H9 (cell line): Measurements from ENCODE around the gene MTHFD2. TPM values are rescaled to one million over a fixed set of nuclear protein-coding genes. Genes with fewer than 3 reads are reported as not detected.
A peak's percentile ranks its signal among the peaks of the same experiment; 100 is the strongest.

ENCODE experiments used
- DNase-seq: peaks from one replicate; pipeline ENCODE4 v3.0.0-alpha.2; 2017
- H2AFZ ChIP-seq: one replicate; pipeline ENCODE4 v1.6.1; 2013; ENCODE audit warnings: mild to moderate bottlenecking, low read length, control low read depth, moderate library complexity
- H2AK5ac ChIP-seq: 2 replicates; pipeline ENCODE4 v1.6.1; 2013; ENCODE audit warnings: low read length, control low read depth, mixed read lengths; ENCODE audit not compliant: insufficient read length
- H2BK120ac ChIP-seq: one replicate; pipeline ENCODE4 v1.6.1; 2013; ENCODE audit warnings: low read depth, mild to moderate bottlenecking, low read length, control low read depth, inconsistent platforms; ENCODE audit not compliant: poor library complexity, severe bottlenecking
- H2BK12ac ChIP-seq: 2 replicates; pipeline ENCODE4 v1.6.1; 2013; ENCODE audit warnings: low read length, control low read depth, mixed read lengths, low read depth; ENCODE audit not compliant: insufficient read length
- H2BK15ac ChIP-seq: 2 replicates; pipeline ENCODE4 v1.6.1; 2013; ENCODE audit warnings: low read depth, low read length, control low read depth
- H2BK20ac ChIP-seq: one replicate; pipeline ENCODE4 v1.6.1; 2013; ENCODE audit warnings: low read depth, mild to moderate bottlenecking, low read length, control low read depth, inconsistent platforms; ENCODE audit not compliant: poor library complexity, severe bottlenecking
- H2BK5ac ChIP-seq: 2 replicates; pipeline ENCODE4 v1.6.1; 2013; ENCODE audit warnings: low read length, control low read depth, mixed read lengths; ENCODE audit not compliant: insufficient read length
- H3K14ac ChIP-seq: 2 replicates; pipeline ENCODE4 v1.6.1; 2013; ENCODE audit warnings: low read length, control low read depth; ENCODE audit not compliant: insufficient read depth
- H3K18ac ChIP-seq: 2 replicates; pipeline ENCODE4 v1.6.1; 2013; ENCODE audit warnings: low read depth, mild to moderate bottlenecking, mixed read lengths, low read length, control low read depth; ENCODE audit not compliant: insufficient read length
- H3K23ac ChIP-seq: 2 replicates; pipeline ENCODE4 v1.6.1; 2013; ENCODE audit warnings: low read length, control low read depth, mixed read lengths, low read depth; ENCODE audit not compliant: insufficient read length
- H3K23me2 ChIP-seq: 2 replicates; pipeline ENCODE4 v1.6.1; 2013; ENCODE audit warnings: low read depth, mild to moderate bottlenecking, mixed read lengths, low read length, control low read depth; ENCODE audit not compliant: insufficient read length, poor library complexity, severe bottlenecking
- H3K27ac ChIP-seq: 2 replicates; pipeline ENCODE4 v1.5.1; 2013; ENCODE audit warnings: low read length, control low read depth, mixed read lengths, low read depth; ENCODE audit not compliant: insufficient read length
- H3K27me3 ChIP-seq: 2 replicates; pipeline ENCODE4 v1.6.1; 2013; ENCODE audit warnings: low read length, control low read depth, inconsistent platforms; ENCODE audit not compliant: insufficient read depth
- H3K4ac ChIP-seq: 2 replicates; pipeline ENCODE4 v1.6.1; 2013; ENCODE audit warnings: low read depth, mild to moderate bottlenecking, control low read depth, inconsistent platforms, low read length, moderate library complexity
- H3K4me1 ChIP-seq: 2 replicates; pipeline ENCODE4 v1.6.1; 2013; ENCODE audit warnings: low read length, control low read depth, inconsistent platforms; ENCODE audit not compliant: insufficient read depth
- H3K4me2 ChIP-seq: 2 replicates; pipeline ENCODE4 v1.6.1; 2013; ENCODE audit warnings: low read length, control low read depth, mixed read lengths; ENCODE audit not compliant: insufficient read length, insufficient read depth
- H3K56ac ChIP-seq: 2 replicates; pipeline ENCODE4 v1.6.1; 2013; ENCODE audit warnings: low read depth, mild to moderate bottlenecking, mixed read lengths, low read length, control low read depth; ENCODE audit not compliant: insufficient read length
- H3K79me1 ChIP-seq: 2 replicates; pipeline ENCODE4 v1.6.1; 2013; ENCODE audit warnings: low read depth, mild to moderate bottlenecking, moderate library complexity, low read length, control low read depth, inconsistent platforms; ENCODE audit not compliant: insufficient read depth, poor library complexity, severe bottlenecking
- H3K79me2 ChIP-seq: 2 replicates; pipeline ENCODE4 v1.6.1; 2013; ENCODE audit warnings: low read length, control low read depth, inconsistent platforms; ENCODE audit not compliant: insufficient read depth
- H3K9ac ChIP-seq: 2 replicates; pipeline ENCODE4 v1.6.1; 2013; ENCODE audit warnings: low read length, control low read depth, mixed read lengths; ENCODE audit not compliant: insufficient read length; ENCODE audit errors: extremely low read depth
- H3K9me3 ChIP-seq: one replicate; pipeline ENCODE4 v1.6.1; 2013; ENCODE audit warnings: low read depth, low read length, inconsistent platforms; ENCODE audit not compliant: control insufficient read depth
- H3T11ph ChIP-seq: one replicate; pipeline ENCODE4 v1.6.1; 2013; ENCODE audit warnings: mild to moderate bottlenecking, low read length, control low read depth, inconsistent platforms
- H4K20me1 ChIP-seq: one replicate; pipeline ENCODE4 v1.6.1; 2013; ENCODE audit not compliant: control insufficient read depth, insufficient read length, insufficient read depth
- H4K5ac ChIP-seq: 2 replicates; pipeline ENCODE4 v1.6.1; 2013; ENCODE audit warnings: low read depth, mild to moderate bottlenecking, mixed read lengths, low read length, control low read depth; ENCODE audit not compliant: insufficient read length
- H4K8ac ChIP-seq: replicated peaks from 2 replicates; pipeline ENCODE4 v1.6.1; 2013; ENCODE audit warnings: low read length, control low read depth, mixed read lengths, low read depth; ENCODE audit not compliant: insufficient read length
- H4K91ac ChIP-seq: 2 replicates; pipeline ENCODE4 v1.6.1; 2013; ENCODE audit warnings: low read depth, mild to moderate bottlenecking, moderate library complexity, mixed read lengths, low read length, control low read depth; ENCODE audit not compliant: insufficient read length
- H3K27ac Mint-ChIP-seq, 3 experiments: 2 replicates in 2 of 3; 3 replicates in 1 of 3; pipeline ENCODE4 v1.8.0; 2020 to 2021; ENCODE audit warnings: mixed read lengths in 3 of 3, mild to moderate bottlenecking in 1 of 3, moderate library complexity in 1 of 3
- H3K27me3 Mint-ChIP-seq: 2 replicates; pipeline ENCODE4 v1.8.0; 2021; ENCODE audit warnings: low read depth, mild to moderate bottlenecking, moderate library complexity, mixed read lengths
- H3K36me3 Mint-ChIP-seq, 3 experiments: 2 replicates in 2 of 3; 3 replicates in 1 of 3; pipeline ENCODE4 v1.8.0; 2020 to 2021; ENCODE audit warnings: low read depth in 3 of 3, mixed read lengths in 3 of 3; ENCODE audit not compliant: insufficient read depth in 1 of 3
- H3K4me1 Mint-ChIP-seq, 2 experiments: 2 replicates each; pipeline ENCODE4 v1.8.0; 2020; ENCODE audit warnings: mixed read lengths in 2 of 2
- H3K4me3 Mint-ChIP-seq, 2 experiments: 2 replicates in 1 of 2; 3 replicates in 1 of 2; pipeline ENCODE4 v1.8.0; 2020 to 2021; ENCODE audit warnings: mild to moderate bottlenecking in 2 of 2, mixed read lengths in 2 of 2, moderate library complexity in 1 of 2
- H3K9me3 Mint-ChIP-seq, 2 experiments: 2 replicates in 1 of 2; 3 replicates in 1 of 2; pipeline ENCODE4 v1.8.0; 2020; ENCODE audit warnings: mild to moderate bottlenecking in 2 of 2, mixed read lengths in 2 of 2, moderate library complexity in 1 of 2
- CTCF ChIP-seq: fragments of 200-600 bp; sonication (generic); conservative IDR thresholded peaks from 3 replicates; pipeline ENCODE4 v1.8.0; 2021; ENCODE audit warnings: antibody characterized with exemption, mild to moderate bottlenecking
- WGBS: extraction: QIAGEN DNeasy Blood & Tissue Kit; methylation state at CpG from one replicate; pipeline ENCODE4 v1.1.7; 2013; ENCODE audit warnings: missing lambda C conversion rate, low lambda C conversion rate, mixed read lengths; ENCODE audit not compliant: insufficient read length; ENCODE audit errors: extremely low coverage; 5-methylcytosine and 5-hydroxymethylcytosine counted together
- total RNA-seq: library from RNA; stranded (reverse); gene quantifications from 2 replicates; pipeline ENCODE4 v1.2.1, GENCODE V29; 2021

The MTHFD2 gene
- total RNA-seq, 1 experiment from 2014 or later = 201 TPM

GRCh38 chr2:74222300-74222650, 23.9 kb downstream of the MTHFD2 start:
- Histone ChIP-seq H2AK5ac (no peak overlapping the region), H3T11ph (no peak overlapping the region), H3K4me2 (no peak overlapping the region), H3K23me2 (no peaks in the 10 kb centered on the region), H3K4me1 (no peaks in the 10 kb centered on the region), H3K9me3 (no peaks in the 10 kb centered on the region), H3K14ac (no peak overlapping the region), H3K23ac (no peak overlapping the region), H3K56ac (no peak overlapping the region), H2AFZ (no peak overlapping the region), H2BK12ac (no peak overlapping the region), H3K27me3 (no peaks in the 10 kb centered on the region), H3K79me2 (no peaks in the 10 kb centered on the region), H3K18ac (no peak overlapping the region), H3K27ac (no peak overlapping the region), H2BK5ac (no peak overlapping the region), H3K4ac (no peak overlapping the region), H4K20me1 (no peaks in the 10 kb centered on the region), H4K5ac (no peak overlapping the region), H3K79me1 (no peaks in the 10 kb centered on the region), H4K8ac (no peak overlapping the region), H3K9ac (no peak overlapping the region), H2BK20ac (no peak overlapping the region), H4K91ac (no peak overlapping the region), H2BK15ac (no peak overlapping the region), H2BK120ac (no peak overlapping the region)
- Mint-ChIP-seq H3K27ac (peak overlapping the region in 1 of 3 experiments; percentile 60; a peak in 1 of 7 replicates), H3K9me3 (no peaks in the 10 kb centered on the region), H3K4me3 (no peak overlapping the region), H3K4me1 (peaks cover 9 to 12% of the 10 kb centered on the region in 2 experiments; a peak in 2 of 4 replicates), H3K27me3 (peaks cover 1% of the 10 kb centered on the region), H3K36me3 (peaks cover 10 to 37% (median 24%) of the 10 kb centered on the region in 3 experiments; a peak in 6 of 7 replicates)
- no peak for DNase-seq
- no peak for TF ChIP-seq CTCF
- WGBS = no CpG with 5 or more reads among the region's 6 CpGs
